GM12878 (cell line): ENCODE measurements around the gene ANAPC5.

Experiments
- GABPA ChIP-seq: IDR thresholded peaks from 2 replicates; pipeline ENCODE4 v1.6.1; 2014; ENCODE audit warnings: antibody characterized with exemption, low read depth, mild to moderate bottlenecking, inconsistent platforms
- HDAC2 ChIP-seq: fragments of 200-600 bp; sonication (generic); IDR thresholded peaks from 2 replicates; pipeline ENCODE4 v1.6.1; 2017
- MYC ChIP-seq: IDR thresholded peaks from 2 replicates; pipeline ENCODE4 v1.6.1; 2011; ENCODE audit warnings: mild to moderate bottlenecking, low read length, moderate library complexity, inconsistent platforms; ENCODE audit not compliant: insufficient read depth, insufficient replicate concordance, insufficient read length, severe bottlenecking
- NFXL1 ChIP-seq: fragments of 450-650 bp; IDR thresholded peaks from 2 replicates; pipeline ENCODE4 v1.6.1; 2017; ENCODE audit warnings: antibody characterized with exemption, mild to moderate bottlenecking, borderline replicate concordance
- POLR2A ChIP-seq: IDR thresholded peaks from 2 replicates; pipeline ENCODE4 v1.6.1; 2011; ENCODE audit warnings: low read depth, mild to moderate bottlenecking, low read length
- POLR2AphosphoS5 ChIP-seq: IDR thresholded peaks from 2 replicates; pipeline ENCODE4 v1.6.1; 2011; ENCODE audit warnings: mild to moderate bottlenecking, low read length, inconsistent platforms
- SREBF2 ChIP-seq: IDR thresholded peaks from 2 replicates; pipeline ENCODE4 v1.6.1; 2012; ENCODE audit warnings: mild to moderate bottlenecking, low read length
- STAT1 ChIP-seq: fragments of 450-650 bp; conservative IDR thresholded peaks from 2 replicates; pipeline ENCODE4 v1.6.1; 2014; ENCODE audit warnings: antibody characterized with exemption, mild to moderate bottlenecking
- TF ChIP-seq, protein P1 (sequence below): fragments of 450-650 bp; IDR thresholded peaks from 2 replicates; pipeline ENCODE4 v1.6.1; 2014; ENCODE audit warnings: mild to moderate bottlenecking
- TF ChIP-seq, protein P2 (sequence below), 3 experiments: IDR thresholded peaks in 2 of 3; conservative IDR thresholded peaks in 1 of 3; 2 replicates each; pipeline ENCODE4 v1.5.1; 2011; ENCODE audit warnings: low read depth in 3 of 3, low read length in 3 of 3, mild to moderate bottlenecking in 3 of 3, control low read depth in 2 of 3, moderate library complexity in 2 of 3, inconsistent platforms in 1 of 3, mixed read lengths in 1 of 3; ENCODE audit not compliant: control insufficient read depth in 2 of 3, insufficient read depth in 1 of 3; ENCODE audit errors: extremely low read depth in 1 of 3
- TF ChIP-seq, protein P3 (sequence below): fragments of 150-350 bp; IDR thresholded peaks from 2 replicates; pipeline ENCODE4 v1.6.1; 2016; ENCODE audit warnings: low read depth, low read length
- TF ChIP-seq, protein P4 (sequence below): IDR thresholded peaks from 2 replicates; pipeline ENCODE4 v1.6.1; 2012; ENCODE audit warnings: low read length, inconsistent platforms

DNA sequence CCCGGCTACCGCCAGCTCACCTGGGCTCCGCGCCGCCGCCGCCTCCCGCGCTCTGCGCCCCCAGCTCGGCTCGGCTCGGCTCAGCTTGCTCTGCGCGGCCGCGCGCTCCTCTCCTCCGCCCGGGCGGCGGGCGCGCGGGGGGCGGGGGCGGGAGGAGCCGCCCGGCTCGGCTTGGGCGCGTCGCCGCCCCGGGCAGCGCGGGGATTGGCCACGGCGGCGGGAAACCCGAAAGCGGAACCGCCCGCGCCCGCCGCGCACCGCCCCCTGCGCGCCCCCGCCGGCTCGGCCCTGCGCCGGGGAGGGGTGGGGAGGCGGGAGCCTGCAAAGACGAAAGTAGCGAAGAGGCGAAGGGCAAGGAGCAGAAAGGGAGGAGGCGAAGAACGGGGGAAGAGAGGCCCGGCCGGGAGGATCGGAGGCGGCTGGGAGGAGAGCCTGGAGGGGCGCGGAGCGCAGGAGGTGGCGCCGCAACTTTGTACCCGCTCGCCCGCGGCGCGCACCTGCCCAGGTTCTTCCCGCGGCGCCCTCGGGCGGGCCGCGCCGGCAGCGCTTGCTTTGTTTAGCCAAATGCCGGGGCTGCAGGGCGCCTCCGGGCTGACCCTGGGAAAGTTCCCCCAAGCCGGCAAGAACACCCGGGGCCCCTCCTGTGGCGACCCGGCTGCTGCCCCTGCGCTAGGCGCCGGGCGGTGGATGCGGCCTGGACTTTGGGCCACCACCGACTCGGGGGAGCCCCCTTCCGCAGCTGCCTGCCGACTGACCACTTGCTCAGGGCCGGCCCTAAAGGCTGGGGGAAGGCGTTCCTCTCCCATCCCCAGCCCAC is 55.4 kb downstream of the ANAPC5 start, which contains the start of gene CAMKK2:
- TF ChIP-seq, protein P1, sequence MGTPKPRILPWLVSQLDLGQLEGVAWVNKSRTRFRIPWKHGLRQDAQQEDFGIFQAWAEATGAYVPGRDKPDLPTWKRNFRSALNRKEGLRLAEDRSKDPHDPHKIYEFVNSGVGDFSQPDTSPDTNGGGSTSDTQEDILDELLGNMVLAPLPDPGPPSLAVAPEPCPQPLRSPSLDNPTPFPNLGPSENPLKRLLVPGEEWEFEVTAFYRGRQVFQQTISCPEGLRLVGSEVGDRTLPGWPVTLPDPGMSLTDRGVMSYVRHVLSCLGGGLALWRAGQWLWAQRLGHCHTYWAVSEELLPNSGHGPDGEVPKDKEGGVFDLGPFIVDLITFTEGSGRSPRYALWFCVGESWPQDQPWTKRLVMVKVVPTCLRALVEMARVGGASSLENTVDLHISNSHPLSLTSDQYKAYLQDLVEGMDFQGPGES: no peak
- TF ChIP-seq, protein P2, sequence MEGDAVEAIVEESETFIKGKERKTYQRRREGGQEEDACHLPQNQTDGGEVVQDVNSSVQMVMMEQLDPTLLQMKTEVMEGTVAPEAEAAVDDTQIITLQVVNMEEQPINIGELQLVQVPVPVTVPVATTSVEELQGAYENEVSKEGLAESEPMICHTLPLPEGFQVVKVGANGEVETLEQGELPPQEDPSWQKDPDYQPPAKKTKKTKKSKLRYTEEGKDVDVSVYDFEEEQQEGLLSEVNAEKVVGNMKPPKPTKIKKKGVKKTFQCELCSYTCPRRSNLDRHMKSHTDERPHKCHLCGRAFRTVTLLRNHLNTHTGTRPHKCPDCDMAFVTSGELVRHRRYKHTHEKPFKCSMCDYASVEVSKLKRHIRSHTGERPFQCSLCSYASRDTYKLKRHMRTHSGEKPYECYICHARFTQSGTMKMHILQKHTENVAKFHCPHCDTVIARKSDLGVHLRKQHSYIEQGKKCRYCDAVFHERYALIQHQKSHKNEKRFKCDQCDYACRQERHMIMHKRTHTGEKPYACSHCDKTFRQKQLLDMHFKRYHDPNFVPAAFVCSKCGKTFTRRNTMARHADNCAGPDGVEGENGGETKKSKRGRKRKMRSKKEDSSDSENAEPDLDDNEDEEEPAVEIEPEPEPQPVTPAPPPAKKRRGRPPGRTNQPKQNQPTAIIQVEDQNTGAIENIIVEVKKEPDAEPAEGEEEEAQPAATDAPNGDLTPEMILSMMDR (IDR thresholded peaks at IDR 0.05 in 2 of 3, conservative IDR thresholded peaks at IDR 0.05 in 1 of 3; ENCODE audit: control insufficient read depth in 2 of 3, extremely low read depth in 1 of 3, insufficient read depth in 1 of 3, low read depth in 3 of 3, low read length in 3 of 3): peak in 2 of 3 experiments; percentile 20 to 23; a peak in 1 of 6 replicates
- 0 out of 2 replicates have a peak, but pooled peaks have one; percentile 33 for TF ChIP-seq STAT1
- no peak for TF ChIP-seq MYC
- TF ChIP-seq POLR2A: peak; percentile 71
- TF ChIP-seq POLR2AphosphoS5: no peak; the same call in 1 of the 2 replicates
- TF ChIP-seq HDAC2: no peak
- TF ChIP-seq, protein P3, sequence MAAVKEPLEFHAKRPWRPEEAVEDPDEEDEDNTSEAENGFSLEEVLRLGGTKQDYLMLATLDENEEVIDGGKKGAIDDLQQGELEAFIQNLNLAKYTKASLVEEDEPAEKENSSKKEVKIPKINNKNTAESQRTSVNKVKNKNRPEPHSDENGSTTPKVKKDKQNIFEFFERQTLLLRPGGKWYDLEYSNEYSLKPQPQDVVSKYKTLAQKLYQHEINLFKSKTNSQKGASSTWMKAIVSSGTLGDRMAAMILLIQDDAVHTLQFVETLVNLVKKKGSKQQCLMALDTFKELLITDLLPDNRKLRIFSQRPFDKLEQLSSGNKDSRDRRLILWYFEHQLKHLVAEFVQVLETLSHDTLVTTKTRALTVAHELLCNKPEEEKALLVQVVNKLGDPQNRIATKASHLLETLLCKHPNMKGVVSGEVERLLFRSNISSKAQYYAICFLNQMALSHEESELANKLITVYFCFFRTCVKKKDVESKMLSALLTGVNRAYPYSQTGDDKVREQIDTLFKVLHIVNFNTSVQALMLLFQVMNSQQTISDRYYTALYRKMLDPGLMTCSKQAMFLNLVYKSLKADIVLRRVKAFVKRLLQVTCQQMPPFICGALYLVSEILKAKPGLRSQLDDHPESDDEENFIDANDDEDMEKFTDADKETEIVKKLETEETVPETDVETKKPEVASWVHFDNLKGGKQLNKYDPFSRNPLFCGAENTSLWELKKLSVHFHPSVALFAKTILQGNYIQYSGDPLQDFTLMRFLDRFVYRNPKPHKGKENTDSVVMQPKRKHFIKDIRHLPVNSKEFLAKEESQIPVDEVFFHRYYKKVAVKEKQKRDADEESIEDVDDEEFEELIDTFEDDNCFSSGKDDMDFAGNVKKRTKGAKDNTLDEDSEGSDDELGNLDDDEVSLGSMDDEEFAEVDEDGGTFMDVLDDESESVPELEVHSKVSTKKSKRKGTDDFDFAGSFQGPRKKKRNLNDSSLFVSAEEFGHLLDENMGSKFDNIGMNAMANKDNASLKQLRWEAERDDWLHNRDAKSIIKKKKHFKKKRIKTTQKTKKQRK: no peak
- TF ChIP-seq, protein P4, sequence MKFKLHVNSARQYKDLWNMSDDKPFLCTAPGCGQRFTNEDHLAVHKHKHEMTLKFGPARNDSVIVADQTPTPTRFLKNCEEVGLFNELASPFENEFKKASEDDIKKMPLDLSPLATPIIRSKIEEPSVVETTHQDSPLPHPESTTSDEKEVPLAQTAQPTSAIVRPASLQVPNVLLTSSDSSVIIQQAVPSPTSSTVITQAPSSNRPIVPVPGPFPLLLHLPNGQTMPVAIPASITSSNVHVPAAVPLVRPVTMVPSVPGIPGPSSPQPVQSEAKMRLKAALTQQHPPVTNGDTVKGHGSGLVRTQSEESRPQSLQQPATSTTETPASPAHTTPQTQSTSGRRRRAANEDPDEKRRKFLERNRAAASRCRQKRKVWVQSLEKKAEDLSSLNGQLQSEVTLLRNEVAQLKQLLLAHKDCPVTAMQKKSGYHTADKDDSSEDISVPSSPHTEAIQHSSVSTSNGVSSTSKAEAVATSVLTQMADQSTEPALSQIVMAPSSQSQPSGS: no peak
- no peak for TF ChIP-seq GABPA
- TF ChIP-seq NFXL1: no peak
- no peak for TF ChIP-seq SREBF2
